ENCODE results near the gene LAYN. TPM values are rescaled to one million over a fixed set of nuclear protein-coding genes. Genes with fewer than 3 reads are reported as not detected.

LAYN gene
- total and polyA plus RNA-seq, 5 donors: 5.0 to 7.8 (median 5.8) TPM

Small RNAs within 50 kb of the gene (microRNA-seq; reads per million reads assigned to microRNA genes)
- gene MIR34B (2.9 to 3.7 reads per million in 2 donors), gene MIR34C (26.2 to 27.8 reads per million in 2 donors)

Other genes starting within 250 kb of the LAYN start
- under 1 TPM; 0.21 to 0.42 (median 0.38) TPM for gene POU2AF3, start 242.2 kb upstream of the LAYN start, total RNA-seq
- 0.61 TPM for gene POU2AF3, start 242.2 kb upstream of the LAYN start, polyA plus RNA-seq
- under 1 TPM in 2 of 4 donors, not detected in 2; 0.23 to 0.35 TPM for gene POU2AF1, start 161.4 kb upstream of the LAYN start, total RNA-seq
- not detected for gene POU2AF1, start 161.4 kb upstream of the LAYN start, polyA plus RNA-seq
- gene BTG4, start 28.3 kb upstream of the LAYN start, total RNA-seq: not detected
- not detected for gene BTG4, start 28.3 kb upstream of the LAYN start, polyA plus RNA-seq
- not detected for gene HOATZ, start 25.9 kb upstream of the LAYN start, total RNA-seq
- not detected for gene HOATZ, start 25.9 kb upstream of the LAYN start, polyA plus RNA-seq
- gene SIK2, start 61.7 kb downstream of the LAYN start, total RNA-seq: 10 to 100 TPM; 18.0 to 51.7 (median 21.9) TPM
- 7.4 TPM for gene SIK2, start 61.7 kb downstream of the LAYN start, polyA plus RNA-seq
- gene PPP2R1B, start 225.7 kb downstream of the LAYN start, total RNA-seq: 10 to 100 TPM in 2 of 4 donors, 1 to 10 TPM in 2; 9.6 to 19.7 (median 10.3) TPM
- 5.7 TPM for gene PPP2R1B, start 225.7 kb downstream of the LAYN start, polyA plus RNA-seq